22Rv1 (cell line): ENCODE measurements around the gene LRMDA.

ENCODE experiments used
- CTCF ChIP-seq: fragments of 450-650 bp; IDR thresholded peaks from 2 replicates; pipeline ENCODE4 v1.5.1; 2017; ENCODE audit warnings: mild to moderate bottlenecking
- ZFX ChIP-seq: fragments of 450-650 bp; IDR thresholded peaks from 2 replicates; pipeline ENCODE4 v1.6.1; 2017; ENCODE audit warnings: antibody characterized with exemption, borderline replicate concordance

GRCh38 chr10:76242956-76243355 is 811.5 kb downstream of the LRMDA start:
- TF ChIP-seq CTCF: no peak
- no peak for TF ChIP-seq ZFX
